ENCODE measurements around the gene TMEM8B. TPM values are rescaled to one million over a fixed set of nuclear protein-coding genes. Genes with fewer than 3 reads are reported as not detected.

Gene TMEM8B
- total and polyA plus RNA-seq, 2 experiments from 2014 or later: 17.0 to 17.9 TPM

DNA sequence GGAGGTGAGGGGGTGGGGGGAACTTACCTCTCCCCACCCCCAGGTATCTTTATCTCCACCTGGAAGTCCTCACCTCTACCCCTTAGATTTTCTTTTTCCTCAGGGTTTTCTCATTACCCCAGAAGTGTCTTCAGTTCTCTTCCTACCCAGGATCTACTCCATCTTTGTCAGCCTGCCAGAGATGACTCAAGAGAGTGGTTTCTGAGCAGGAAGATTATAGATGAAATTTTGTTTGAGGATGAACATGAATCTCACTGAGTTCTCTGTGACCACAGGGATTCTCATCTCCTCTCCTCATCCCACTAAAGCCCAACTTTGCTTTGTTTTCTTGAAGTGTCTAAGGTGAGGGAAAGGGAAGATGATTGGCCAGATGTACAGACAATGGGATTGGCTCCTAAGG lies 9.0 kb upstream of the TMEM8B start:
- Histone ChIP-seq H3K9me3 (ENCODE audit: low read depth) (no peaks in the 10 kb centered on the region), H3K4me1 (ENCODE audit: low read depth) (no peaks in the 10 kb centered on the region), H3K27ac (no peak overlapping the region), H3K4me3 (no peak overlapping the region), H3K27me3 (no peaks in the 10 kb centered on the region), H3K36me3 (no peaks in the 10 kb centered on the region)
- TF ChIP-seq, protein P1, sequence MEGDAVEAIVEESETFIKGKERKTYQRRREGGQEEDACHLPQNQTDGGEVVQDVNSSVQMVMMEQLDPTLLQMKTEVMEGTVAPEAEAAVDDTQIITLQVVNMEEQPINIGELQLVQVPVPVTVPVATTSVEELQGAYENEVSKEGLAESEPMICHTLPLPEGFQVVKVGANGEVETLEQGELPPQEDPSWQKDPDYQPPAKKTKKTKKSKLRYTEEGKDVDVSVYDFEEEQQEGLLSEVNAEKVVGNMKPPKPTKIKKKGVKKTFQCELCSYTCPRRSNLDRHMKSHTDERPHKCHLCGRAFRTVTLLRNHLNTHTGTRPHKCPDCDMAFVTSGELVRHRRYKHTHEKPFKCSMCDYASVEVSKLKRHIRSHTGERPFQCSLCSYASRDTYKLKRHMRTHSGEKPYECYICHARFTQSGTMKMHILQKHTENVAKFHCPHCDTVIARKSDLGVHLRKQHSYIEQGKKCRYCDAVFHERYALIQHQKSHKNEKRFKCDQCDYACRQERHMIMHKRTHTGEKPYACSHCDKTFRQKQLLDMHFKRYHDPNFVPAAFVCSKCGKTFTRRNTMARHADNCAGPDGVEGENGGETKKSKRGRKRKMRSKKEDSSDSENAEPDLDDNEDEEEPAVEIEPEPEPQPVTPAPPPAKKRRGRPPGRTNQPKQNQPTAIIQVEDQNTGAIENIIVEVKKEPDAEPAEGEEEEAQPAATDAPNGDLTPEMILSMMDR (IDR thresholded peaks at IDR 0.05; ENCODE audit: low read depth, low read length): no peak
- peak in 1 of 2 donors; percentile 72 for DNase-seq (ENCODE audit: low read depth in 1 of 2, low spot score in 1 of 2)

DNA sequence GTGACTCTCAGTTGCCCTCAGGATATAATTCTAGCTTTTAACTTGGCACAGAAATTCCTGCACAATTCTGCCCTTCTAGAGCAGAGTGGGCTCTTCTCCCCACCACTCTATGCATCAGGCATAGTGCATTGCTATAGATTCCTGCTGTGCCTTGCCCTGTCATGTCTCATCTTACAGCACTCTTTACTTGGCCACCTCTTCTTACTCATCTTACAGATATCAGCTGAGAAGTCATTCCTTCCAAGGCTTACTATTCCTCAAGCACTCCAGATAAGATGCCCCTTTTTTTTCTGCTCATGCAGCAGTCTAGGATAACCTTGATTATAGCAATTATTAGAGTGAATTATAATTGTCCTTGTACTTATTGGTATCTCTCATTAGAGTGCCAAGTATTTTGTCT lies 6.1 kb upstream of the TMEM8B start:
- no peaks in the 10 kb centered on the region for H3K9me3 ChIP-seq (ENCODE audit: low read depth)
- H3K4me1 ChIP-seq (ENCODE audit: low read depth): no peaks in the 10 kb centered on the region
- no peaks in the 10 kb centered on the region for H3K27me3 ChIP-seq
- no peak overlapping the region for H3K4me3 ChIP-seq
- no peak overlapping the region for H3K27ac ChIP-seq
- DNase-seq (ENCODE audit: low read depth in 1 of 2, low spot score in 1 of 2): no peak
- no peaks in the 10 kb centered on the region for H3K36me3 ChIP-seq
- TF ChIP-seq, protein P1 (IDR thresholded peaks at IDR 0.05; ENCODE audit: low read depth, low read length): no peak

DNA sequence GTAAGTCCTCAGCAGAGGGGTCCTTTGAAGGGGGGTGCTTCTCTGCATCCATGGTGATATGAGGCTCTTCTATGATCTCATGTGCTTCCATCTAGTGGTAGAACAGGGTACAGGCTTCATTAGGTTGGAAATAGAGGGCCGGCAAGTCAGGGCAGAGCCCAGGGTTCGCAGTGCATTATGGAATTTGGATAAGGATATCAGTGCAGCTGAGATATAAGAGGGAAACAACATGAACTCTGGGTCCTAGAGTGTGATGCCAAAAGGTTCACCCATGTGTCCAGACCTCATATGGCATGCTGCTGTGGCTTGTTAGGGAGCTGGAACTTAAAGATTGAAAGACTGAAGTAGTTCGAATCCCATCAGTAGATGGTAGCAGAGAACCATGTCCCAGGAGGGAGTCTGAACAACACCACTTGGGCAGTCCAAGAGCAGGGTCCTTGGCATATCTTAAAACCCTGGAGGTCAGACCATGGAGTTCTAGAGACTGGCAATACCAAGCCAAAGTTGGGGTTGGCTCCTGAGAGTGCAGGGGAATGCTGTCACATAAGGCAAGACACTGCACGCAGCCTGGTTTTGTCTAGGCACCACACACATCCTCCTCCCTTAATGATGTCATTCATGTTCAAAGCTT lies 2.8 kb upstream of the TMEM8B start:
- no peaks in the 10 kb centered on the region for H3K9me3 ChIP-seq (ENCODE audit: low read depth)
- H3K4me1 ChIP-seq (ENCODE audit: low read depth): peaks cover 12% of the 10 kb centered on the region

DNA sequence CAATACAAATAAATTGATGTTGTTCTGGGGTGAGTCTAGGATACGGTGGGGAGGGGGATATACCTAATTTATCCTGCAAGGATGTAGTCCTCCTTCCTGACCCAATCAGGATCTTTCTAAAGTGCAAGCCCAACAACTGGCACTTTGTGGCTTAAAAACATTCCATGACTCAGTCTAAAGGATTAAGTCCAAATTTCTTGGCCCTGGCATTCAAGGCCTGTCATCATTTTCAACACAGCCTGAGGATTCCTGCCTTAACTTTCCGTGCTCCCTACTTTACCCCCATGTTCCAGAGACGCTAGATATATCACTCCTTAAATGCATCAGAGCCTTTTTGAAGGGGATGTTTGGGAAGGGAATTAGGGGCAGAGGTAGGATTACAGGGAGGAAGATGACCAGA lies 1.5 kb upstream of the TMEM8B start:
- H3K27me3 ChIP-seq: no peaks in the 10 kb centered on the region
- peaks cover 14% of the 10 kb centered on the region for H3K4me1 ChIP-seq (ENCODE audit: low read depth)
- peak in 1 of 2 donors; percentile 62 for DNase-seq (ENCODE audit: low read depth in 1 of 2, low spot score in 1 of 2)
- H3K27ac ChIP-seq: no peak overlapping the region
- H3K4me3 ChIP-seq: no peak overlapping the region
- no peaks in the 10 kb centered on the region for H3K9me3 ChIP-seq (ENCODE audit: low read depth)
- H3K36me3 ChIP-seq: no peaks in the 10 kb centered on the region
- TF ChIP-seq, protein P1 (IDR thresholded peaks at IDR 0.05; ENCODE audit: low read depth, low read length): no peak

More for the DNA sequence above, 2.8 kb upstream of the TMEM8B start:
- DNase-seq (ENCODE audit: low read depth in 1 of 2, low spot score in 1 of 2): peak; percentile 52 to 80
- Histone ChIP-seq H3K27me3 (no peaks in the 10 kb centered on the region), H3K36me3 (no peaks in the 10 kb centered on the region), H3K27ac (no peak overlapping the region), H3K4me3 (no peak overlapping the region)
- TF ChIP-seq, protein P1 (IDR thresholded peaks at IDR 0.05; ENCODE audit: low read depth, low read length): peak; percentile 94

DNA sequence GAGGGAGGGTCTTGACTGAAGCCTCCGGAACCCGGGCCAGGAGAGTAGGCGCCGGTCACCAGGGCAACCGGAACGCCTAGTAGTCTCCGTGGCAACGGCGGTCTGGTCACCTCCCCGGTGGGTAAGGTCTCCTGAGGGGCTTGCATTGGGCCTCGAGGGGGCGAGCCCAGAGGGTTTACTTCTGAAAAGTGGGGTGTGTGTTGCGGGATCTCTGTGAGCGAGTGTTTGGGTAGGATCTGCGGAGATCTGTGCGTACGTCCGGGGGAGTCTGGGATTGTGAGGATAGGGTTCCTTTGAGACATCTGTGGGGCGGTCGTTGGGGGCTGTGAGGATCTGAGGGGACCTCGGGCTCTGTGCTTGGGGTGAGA lies 328 bp upstream of the TMEM8B start, which contains the start of gene FAM221B:
FAM221B (minus strand) TSS at position 17 of the 368 bp plus-strand sequence. CDS start 2,571 bp downstream, outside the sequence.
- peak in 1 of 2 donors; percentile 46 for DNase-seq (ENCODE audit: low read depth in 1 of 2, low spot score in 1 of 2)
- Histone ChIP-seq H3K4me3 (peak within 1 kb of the TSS; percentile 71), H3K9me3 (ENCODE audit: low read depth) (no peaks in the 10 kb centered on the region), H3K36me3 (no peaks in the 10 kb centered on the region), H3K27me3 (no peaks in the 10 kb centered on the region), H3K27ac (peak within 1 kb of the TSS; percentile 93), H3K4me1 (ENCODE audit: low read depth) (peaks cover 21% of the 10 kb centered on the region)
- TF ChIP-seq, protein P1 (IDR thresholded peaks at IDR 0.05; ENCODE audit: low read depth, low read length): no peak
